NCI-H748 treated with DMSO at 0.1 percent for 48 hours (cell line): ENCODE measurements around the gene TGFA.

Source experiments
- DNase-seq: peaks from one replicate; lab custom pipeline; 2025; lab: John Stamatoyannopoulos, UW

Gene TGFA

DNA sequence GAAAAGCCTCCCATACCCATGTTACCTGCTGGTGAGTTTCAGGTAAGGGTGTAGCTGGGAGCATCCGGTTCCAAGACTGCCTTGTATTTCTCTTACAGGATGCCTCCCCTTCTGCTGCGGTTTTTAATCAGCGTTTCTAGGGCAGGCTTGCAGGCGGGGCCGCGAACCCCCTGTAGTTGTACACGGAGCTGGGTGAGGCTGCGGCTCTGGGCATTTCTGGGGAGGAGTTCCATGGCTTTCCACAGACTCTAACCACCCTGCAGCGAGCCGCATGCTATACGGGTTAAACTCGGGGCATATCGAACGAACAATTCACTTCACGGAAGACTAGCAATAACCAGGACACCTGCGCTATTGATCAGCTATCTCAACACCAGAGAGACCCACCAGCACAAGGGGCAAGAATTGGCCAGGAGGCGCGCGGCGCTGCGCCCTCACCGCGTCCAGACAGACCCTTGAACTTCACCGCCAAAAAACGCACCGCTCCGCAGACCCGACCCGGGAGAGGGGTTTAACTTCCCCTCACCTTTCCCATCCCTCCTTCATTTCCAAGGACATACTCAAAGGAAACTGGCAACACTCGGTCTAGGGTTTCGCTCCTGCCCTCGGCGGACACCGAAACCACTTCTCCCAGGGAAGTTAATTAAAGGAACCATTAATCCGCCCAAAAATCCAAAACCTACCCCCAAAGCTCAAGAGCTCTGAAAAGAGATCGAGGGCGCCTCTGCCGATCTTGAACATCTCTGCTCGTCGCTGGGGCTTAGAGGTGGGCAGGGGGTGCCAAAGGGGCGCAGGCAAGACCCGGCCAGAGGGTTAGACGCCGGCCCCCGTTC lies 909 bp downstream of the TGFA start:
- DNase-seq = peak; percentile 17

GRCh38 chr2:70551167-70551566 lies 2.5 kb downstream of the TGFA start:
- DNase-seq = no peak

DNA sequence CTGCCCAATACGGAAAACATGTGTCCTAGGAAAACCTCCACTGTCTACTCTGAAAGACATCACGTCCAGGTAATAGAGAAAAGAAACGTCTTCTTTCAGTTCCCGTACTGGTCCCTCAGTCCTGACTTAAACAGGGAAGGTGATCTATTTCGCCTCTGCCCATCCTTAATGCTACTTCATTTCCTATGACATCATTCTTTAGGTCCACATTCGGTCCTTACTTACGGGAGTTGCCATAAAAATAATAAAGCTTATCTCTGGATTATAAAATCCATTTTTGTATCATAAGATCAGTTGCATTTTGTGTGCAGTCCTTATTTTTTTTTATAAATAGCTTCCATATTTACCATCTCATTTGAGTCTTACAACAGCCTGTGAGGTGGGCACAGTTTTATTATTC lies 3.7 kb downstream of the TGFA start:
- no peak for DNase-seq

GRCh38 chr2:70549064-70549710 lies 4.4 kb downstream of the TGFA start:
- no peak for DNase-seq

DNA sequence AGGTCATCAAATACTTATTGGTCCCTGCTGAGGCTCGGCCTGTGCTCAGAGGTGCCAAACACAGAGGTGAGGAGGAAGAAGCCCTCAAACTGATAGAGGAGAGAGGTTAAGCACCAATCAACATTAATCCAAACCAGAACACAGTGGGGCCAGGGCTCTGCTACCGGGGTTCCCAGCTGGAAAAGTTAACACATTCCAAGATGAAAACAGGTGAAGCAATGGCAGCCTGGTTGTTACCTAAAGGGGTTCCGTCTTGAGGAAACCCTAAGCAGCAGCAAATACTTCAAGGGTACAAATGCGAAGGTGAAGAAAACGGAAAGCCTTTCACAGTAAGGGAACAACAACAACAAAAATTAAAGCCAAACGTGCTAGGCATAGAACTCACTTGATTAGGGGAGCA lies 5.4 kb downstream of the TGFA start:
- no peak for DNase-seq

DNA sequence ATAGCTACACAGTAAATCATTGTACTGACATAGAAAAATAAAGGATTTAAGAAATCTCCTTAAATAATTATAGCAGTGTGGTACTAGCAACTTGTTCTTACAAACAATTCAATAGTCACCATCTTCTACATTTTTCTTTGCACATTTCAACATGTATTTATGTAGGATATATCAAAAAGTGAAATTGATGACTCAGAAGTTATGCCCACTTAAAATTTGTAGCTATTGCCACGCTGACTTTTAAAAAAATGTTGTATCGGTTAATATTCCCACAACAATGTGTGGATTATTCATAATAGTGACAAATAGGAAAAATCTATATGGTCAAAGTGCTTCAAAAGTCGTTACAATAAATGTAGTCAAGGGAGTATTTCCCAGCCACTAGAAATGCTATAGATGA lies 6.7 kb downstream of the TGFA start:
- DNase-seq = no peak

DNA sequence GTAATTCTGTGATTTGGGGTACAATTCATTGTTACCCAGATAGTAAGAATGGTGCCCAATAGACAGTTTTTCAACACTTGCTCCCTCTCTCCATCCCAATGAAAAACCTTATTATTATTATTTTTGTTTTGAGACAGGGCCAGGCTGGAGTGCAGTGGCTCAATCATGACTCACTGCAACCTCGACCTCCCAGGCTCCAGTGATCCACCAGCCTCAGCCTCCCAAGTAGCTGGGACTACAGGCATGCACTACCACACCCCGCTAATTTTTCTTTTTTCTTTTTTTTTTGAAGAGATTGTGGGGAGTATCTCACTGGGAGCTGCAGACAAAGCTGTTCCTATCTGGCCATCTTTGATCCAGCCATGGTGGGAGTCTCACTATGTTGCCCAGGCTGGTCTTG lies 7.2 kb downstream of the TGFA start:
- no peak for DNase-seq

DNA sequence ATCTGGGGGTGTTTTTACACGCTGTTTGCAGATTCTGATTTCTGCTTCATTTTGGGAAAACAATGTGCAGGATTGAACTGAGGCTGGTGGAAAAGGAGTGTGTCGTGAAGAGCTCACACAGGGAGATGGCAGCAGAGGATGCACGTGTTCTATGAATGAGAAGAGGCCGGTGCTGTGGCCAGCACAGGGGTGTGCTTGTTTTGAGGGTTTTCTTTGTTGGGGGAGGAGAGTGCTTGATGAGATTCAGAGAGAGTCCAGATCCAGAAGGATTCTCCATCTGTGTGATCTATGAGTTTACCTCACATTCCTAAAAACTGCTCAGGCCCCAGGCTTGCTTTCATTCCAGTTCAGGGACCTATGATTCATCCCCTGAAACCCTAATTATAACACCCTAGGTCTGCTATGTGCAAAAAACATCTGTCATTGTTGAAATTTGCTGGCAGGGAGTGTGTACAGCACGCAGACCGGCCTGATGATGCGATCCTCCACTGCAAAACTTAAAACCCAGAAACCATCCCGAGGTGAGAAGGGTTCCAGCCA lies 12.1 kb downstream of the TGFA start:
- no peak for DNase-seq

- no peak for DNase-seq
Measured at GRCh38 chr2:70537840-70538239, 15.8 kb downstream of the TGFA start.

GRCh38 chr2:70536517-70537055 lies 17.0 kb downstream of the TGFA start:
- no peak for DNase-seq

DNA sequence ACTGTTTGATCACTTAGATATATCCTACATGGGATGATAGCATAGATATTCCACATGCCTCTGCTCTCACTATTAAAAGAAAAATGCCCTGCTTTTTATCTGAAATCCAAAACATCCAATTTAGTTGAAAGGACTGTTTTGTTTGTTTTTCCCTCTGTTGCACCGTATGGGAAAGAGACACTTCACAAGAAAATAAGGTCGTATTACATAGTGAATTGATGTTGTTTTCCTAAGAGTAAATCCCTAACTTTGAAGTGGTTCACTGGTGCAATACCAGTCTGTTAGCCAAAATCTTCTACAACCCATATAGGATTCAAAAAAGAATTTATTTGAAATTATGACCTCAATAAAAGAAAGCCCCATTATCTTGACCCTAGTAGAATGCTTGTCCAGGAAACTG lies 18.1 kb downstream of the TGFA start:
- no peak for DNase-seq

DNA sequence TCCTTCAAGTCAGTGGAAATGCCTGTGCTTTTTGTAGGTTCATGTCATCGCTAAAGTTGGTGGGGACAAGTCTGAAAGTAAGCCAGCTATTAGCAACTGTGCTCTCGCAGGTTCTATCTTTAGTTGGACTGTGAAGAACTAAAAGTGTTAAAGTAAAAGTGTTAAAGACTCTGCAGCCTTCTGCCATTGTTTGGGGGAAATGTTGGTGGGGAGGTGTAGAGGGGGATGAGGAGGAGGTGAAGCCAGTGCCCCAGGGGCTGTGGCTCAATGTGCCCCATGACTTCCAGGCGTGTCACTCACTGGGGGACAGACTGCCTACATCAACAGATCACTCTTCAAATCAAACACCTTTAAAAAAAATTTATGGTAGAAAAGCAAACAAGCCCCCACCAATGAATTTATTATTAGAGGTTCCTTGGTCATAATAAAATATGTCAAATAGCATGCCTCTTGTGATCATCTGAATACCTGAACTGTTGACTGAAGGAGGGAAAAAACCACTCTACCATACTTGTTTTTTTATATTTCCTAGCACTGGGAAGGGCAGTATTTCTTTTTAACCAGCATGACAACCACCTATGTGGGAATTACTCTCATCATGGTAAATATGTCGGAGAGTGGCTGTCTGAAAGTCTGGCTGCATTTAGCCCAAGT lies 19.3 kb downstream of the TGFA start:
- DNase-seq = no peak

DNA sequence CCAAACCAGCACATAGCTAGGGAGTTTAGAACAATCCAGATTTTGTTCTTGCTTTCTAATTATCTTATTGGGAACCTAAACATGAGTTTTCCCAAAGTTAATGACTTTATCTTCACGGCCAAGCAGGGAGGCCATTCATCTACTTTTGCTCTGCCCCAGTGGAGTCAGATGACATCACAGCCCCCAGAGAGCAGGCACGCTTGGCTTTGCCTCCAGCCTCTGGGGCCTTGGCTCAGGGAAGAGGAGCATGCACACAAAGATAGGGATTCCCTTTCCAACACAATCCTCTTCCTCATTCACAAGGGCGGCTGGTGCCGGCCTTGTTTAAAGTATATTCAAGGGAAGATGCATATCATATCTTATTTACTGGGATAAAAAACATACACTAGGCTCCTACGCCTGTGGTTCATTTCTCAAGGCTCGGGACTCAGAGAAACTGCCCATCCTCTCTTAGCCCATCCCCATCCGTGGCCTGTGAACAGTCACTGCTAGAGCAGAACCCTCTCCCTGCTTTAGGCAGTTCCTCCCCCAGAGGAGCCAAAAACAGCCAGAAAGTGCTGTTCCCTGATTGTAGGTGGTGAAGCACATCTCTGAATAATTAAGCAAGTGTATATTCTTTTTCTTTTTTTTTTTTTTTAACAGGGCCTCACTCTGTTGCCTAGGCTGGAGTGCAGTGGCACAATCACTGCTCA lies 21.2 kb downstream of the TGFA start:
- DNase-seq = no peak

DNA sequence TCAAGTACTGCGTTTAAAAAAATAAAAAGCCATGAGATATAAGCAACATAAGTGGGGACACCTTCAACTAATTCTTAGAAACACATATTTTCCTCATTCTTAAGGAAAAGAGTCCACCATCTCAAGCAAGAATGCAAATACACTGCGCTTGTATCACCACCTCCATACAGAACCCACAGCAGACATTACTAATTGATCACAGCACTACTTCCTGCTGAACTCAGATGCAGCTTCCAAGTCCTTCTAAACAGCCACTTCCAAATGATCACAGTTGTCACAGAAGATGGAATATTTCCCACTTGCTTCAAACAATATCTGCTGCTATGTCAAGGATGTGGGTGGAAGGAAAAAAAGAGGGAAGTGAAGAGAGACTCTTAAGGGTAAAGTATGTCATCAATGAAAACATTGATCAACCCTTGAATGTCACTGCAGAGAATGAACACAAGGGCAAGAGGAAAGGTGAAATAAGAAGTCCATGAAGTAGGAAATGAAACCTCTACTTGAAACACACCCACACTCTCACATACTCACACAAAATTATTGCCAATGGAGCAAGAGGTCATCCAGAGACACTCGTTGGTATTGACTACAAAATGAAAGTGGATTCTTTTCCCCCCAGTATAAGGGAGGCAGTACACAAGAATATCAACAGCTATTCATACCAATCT lies 22.1 kb downstream of the TGFA start:
- no peak for DNase-seq

DNA sequence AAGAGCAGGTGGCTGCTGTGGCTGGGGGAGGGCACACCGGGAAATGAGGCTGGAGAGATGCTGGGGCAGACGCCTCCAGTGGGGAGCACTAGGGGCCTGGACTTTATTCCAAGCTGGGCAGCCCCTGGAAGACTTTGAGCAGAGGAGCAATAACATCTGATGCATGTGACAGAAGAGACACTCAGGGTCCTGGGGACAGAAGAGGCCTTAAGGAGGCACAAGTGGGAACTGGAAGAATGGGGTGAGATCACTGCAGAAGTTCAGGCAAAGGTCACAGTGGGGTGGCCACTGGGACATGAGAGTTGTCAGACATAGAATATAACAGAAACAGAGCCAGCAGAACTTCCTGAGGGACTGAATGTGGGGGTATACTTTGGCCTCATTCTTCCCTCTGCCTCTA lies 24.0 kb downstream of the TGFA start:
- no peak for DNase-seq

DNA sequence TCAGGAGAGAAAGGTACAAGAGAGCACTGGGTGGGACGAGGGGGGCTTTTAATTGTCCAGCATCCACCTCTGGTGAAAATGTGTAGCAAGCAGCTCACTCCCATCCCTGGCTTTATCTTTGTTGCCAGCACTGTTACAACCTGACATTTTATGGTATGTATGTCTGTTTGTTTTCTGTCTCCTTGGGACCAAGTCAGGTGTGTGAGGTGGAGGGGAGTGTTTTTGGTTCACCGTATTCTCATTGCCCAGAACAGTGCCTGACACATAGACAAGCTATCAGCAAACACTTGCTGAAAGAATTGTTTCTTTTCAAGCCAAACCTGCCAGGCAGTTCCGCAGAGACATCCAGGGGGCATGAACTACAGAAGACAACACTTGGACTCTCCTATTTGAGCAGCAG lies 24.7 kb downstream of the TGFA start:
- DNase-seq = no peak

DNA sequence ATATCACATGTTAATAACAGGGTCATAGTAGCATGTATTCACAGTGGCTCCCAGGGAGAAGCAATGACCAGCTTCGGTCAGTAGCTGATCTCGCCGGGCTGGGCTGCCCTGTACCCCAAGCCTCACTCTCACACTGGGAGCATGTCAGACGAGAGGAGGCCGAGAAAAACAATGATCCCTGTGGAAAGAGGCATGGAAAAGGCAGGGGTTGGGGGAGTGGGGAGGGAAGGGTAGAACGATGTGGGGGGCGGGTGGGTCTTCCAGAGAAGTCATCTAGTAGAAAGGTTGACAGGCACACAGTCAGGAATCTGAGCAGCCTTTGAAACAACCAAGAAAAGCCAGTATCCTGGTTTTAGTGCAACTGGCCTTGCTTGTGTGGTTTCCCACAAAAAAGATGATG lies 25.4 kb downstream of the TGFA start:
- DNase-seq = no peak

DNA sequence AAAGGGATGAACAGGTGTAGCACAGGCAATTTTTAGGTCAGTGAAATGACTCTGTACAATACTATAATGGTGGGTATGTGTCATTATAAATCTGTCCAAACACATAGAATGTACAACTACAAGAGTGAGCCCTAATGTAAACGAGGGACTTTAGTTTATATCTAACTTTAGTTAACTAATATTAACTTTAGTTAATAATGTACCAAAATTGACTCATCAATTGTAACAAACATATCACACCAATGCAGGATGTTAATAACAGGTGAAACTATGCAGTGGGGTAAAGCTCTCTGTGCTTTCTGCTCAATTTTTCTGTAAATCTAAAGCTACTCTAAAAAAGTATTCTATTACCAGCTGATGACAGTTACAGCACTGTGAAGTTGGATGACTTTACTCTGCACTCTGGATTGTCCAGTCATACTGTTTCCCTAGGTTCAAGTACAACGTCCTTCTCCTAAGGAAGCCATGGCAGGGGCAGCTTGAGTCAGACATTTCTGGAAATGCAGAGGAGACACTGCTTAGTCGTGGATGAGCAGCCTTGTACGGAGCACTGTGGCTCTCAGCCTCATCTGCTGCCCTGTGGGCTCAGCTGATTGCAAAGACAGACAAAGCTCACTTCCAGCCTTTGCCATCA lies 26.1 kb downstream of the TGFA start:
- no peak for DNase-seq

DNA sequence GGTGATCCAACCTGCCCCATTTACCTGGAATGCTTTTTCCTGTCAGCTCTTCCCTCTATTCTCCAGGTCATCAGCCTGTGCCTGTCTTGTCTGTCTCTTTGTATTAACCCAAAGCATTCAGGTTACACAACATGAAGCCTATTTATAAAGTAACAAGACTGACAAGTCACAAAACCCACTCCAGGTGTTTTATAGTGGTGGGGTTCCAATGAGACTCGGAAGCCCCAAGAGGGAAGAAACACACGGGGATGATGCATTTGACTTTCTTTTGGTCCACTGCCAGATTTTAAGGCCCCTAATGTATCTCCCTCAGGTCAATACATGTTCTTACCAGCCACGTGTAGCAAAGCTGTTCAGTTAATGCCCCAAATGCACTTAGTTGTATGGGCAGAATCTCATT lies 27.5 kb downstream of the TGFA start:
- no peak for DNase-seq

- DNase-seq = no peak
Measured at GRCh38 chr2:70525032-70525431, 28.6 kb downstream of the TGFA start.
